ENCODE results near the gene CAMKK2.

CAMKK2 gene

DNA sequence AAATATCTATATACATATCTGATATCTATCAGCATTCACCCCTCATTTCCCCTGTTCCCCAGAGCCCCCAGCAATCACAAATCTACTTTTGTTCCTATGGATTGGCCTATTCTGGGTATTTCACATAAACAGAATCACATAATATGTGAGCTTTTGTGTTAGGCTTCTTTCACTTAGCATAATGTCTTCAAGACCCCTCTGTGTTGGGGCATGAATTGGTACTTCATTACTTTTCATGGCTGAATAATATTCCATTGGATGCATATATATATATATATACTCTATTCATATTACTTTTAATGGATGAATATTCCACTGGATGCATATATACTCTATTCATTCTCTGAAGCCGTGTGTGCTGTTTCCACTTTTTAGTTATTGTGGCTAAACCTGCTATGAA is 28.7 kb downstream of the CAMKK2 start:
- H3K4me3 ChIP-seq (ENCODE audit: control insufficient read depth, low read depth, low read length), result no peak overlapping the region
- no peak for DNase-seq (ENCODE audit: low read depth)
- TF ChIP-seq, protein P1, sequence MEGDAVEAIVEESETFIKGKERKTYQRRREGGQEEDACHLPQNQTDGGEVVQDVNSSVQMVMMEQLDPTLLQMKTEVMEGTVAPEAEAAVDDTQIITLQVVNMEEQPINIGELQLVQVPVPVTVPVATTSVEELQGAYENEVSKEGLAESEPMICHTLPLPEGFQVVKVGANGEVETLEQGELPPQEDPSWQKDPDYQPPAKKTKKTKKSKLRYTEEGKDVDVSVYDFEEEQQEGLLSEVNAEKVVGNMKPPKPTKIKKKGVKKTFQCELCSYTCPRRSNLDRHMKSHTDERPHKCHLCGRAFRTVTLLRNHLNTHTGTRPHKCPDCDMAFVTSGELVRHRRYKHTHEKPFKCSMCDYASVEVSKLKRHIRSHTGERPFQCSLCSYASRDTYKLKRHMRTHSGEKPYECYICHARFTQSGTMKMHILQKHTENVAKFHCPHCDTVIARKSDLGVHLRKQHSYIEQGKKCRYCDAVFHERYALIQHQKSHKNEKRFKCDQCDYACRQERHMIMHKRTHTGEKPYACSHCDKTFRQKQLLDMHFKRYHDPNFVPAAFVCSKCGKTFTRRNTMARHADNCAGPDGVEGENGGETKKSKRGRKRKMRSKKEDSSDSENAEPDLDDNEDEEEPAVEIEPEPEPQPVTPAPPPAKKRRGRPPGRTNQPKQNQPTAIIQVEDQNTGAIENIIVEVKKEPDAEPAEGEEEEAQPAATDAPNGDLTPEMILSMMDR (conservative IDR thresholded peaks at IDR 0.05; ENCODE audit: control insufficient read depth, insufficient read depth, low read depth, low read length), result no peak

- TF ChIP-seq, protein P1 (conservative IDR thresholded peaks at IDR 0.05; ENCODE audit: control insufficient read depth, insufficient read depth, low read depth, low read length), result no peak
- no peak for DNase-seq (ENCODE audit: low read depth)
- H3K4me3 ChIP-seq (ENCODE audit: control insufficient read depth, low read depth, low read length), result no peak overlapping the region
These were observed 31.5 kb downstream of the CAMKK2 start for GRCh38 chr12:121264951-121265515.

GRCh38 chr12:121264135-121264534 is 32.4 kb downstream of the CAMKK2 start:
- DNase-seq (ENCODE audit: low read depth), result no peak
- no peak overlapping the region for H3K4me3 ChIP-seq (ENCODE audit: control insufficient read depth, low read depth, low read length)
- TF ChIP-seq, protein P1 (conservative IDR thresholded peaks at IDR 0.05; ENCODE audit: control insufficient read depth, insufficient read depth, low read depth, low read length), result no peak

DNA sequence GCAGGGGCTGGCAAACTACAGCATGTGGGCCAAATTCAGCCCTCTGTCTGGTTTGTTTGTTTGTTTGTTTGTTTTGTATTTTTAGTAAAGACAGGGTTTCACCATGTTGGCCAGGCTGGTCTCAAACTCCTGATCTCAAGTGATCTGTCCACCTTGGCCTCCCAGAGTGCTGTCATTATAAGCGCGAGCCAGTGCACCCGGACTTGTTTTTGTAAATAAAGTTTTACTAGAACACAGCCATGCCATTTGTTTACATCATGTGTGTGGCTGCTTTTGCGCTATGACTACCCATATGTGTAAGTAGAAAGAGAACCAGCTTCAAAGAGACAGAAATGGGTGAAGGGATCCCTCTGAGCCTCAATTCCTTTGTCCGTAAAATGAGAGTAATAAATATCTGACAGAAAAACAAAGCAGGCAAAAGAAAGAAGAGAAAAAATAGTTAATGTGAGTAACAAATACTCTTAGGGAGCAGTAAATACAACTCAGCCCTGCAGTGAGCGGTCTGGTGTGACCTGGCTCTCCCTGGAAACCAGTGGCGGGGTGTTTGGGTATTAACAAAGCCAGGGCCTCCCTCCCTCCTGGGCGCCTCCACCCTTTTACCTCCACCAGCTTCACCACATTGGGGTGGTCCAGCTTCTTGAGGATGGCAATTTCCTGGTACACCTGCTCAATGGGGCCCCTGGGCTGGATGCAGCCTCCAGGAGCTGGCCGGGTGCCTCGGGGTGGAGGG is 33.1 kb downstream of the CAMKK2 start:
- TF ChIP-seq, protein P1 (conservative IDR thresholded peaks at IDR 0.05; ENCODE audit: control insufficient read depth, insufficient read depth, low read depth, low read length), result no peak
- H3K4me3 ChIP-seq (ENCODE audit: control insufficient read depth, low read depth, low read length), result no peak overlapping the region
- DNase-seq (ENCODE audit: low read depth), result no peak

- TF ChIP-seq, protein P1 (conservative IDR thresholded peaks at IDR 0.05; ENCODE audit: control insufficient read depth, insufficient read depth, low read depth, low read length), result no peak
- no peak overlapping the region for H3K4me3 ChIP-seq (ENCODE audit: control insufficient read depth, low read depth, low read length)
- no peak for DNase-seq (ENCODE audit: low read depth)
These were observed 35.1 kb downstream of the CAMKK2 start for GRCh38 chr12:121261398-121261797.

DNA sequence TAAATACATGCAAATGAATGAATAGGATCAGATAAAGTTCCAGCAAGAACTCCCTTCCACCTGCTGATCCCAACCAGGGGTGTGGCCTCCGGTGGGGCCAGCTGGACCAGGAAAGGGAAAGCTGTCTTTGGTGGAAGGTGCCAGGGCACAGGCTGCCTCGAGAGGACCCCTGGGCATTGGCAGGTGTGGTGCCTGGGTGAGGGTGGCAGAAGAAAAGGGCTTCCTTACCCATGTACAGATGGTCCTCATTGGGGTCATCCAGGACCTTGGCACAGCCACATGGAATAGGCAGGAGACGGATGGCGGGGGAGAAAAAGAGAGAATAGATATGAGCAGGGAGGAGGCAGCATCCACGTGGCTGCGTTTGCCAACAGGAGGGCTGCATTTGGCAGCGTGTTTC is 36.4 kb downstream of the CAMKK2 start:
- no peak for DNase-seq (ENCODE audit: low read depth)
- H3K4me3 ChIP-seq (ENCODE audit: control insufficient read depth, low read depth, low read length), result no peak overlapping the region
- TF ChIP-seq, protein P1 (conservative IDR thresholded peaks at IDR 0.05; ENCODE audit: control insufficient read depth, insufficient read depth, low read depth, low read length), result no peak
